B cell (primary cell): ENCODE data around the gene ADAMTS17. TPM values are rescaled to one million over a fixed set of nuclear protein-coding genes. Genes with fewer than 3 reads are reported as not detected.

ENCODE experiments used
- ATAC-seq: fragments of 200-7000 bp; cut with Tn5 transposase; one replicate; pipeline ENCODE4 v1.10.0; 2021; ENCODE audit warnings: low read depth, mild to moderate bottlenecking, moderate number of reproducible peaks, moderate library complexity
- CTCF ChIA-PET: fragments of 350-600 bp; sonication (Branson Sonifier 250); formaldehyde crosslinking; loops from one replicate; lab custom pipeline; 2021; ENCODE audit warnings: antibody characterized with exemption, inconsistent platforms; lab: Charles Lee
- POLR2A ChIA-PET: fragments of 350-600 bp; sonication (Branson Sonifier 250); formaldehyde crosslinking; loops from one replicate; lab custom pipeline; 2021; ENCODE audit warnings: antibody characterized with exemption; lab: Charles Lee
- DNase-seq: peaks from one replicate; pipeline ENCODE4 v3.0.0; 2013
- H2AFZ ChIP-seq: 2 replicates; pipeline ENCODE4 v1.6.1; 2012; ENCODE audit warnings: mild to moderate bottlenecking, low read depth, low read length; ENCODE audit not compliant: insufficient read depth, poor library complexity, severe bottlenecking
- H3K27ac ChIP-seq, 2 donors: 1 replicate in 1 of 2; 2 replicates in 1 of 2; pipeline ENCODE4 v1.5.1; 2012 to 2013; ENCODE audit warnings: low read length in 2 of 2, mild to moderate bottlenecking in 2 of 2, moderate library complexity in 1 of 2
- H3K27me3 ChIP-seq, 4 experiments: fragments of 200-600 bp in 1 of 4; sonication (generic) in 1 of 4; replicated peaks in 1 of 4; 1 replicate in 2 of 4; 2 replicates in 2 of 4; pipeline versions ENCODE4 v1.6.1 to v1.7.0; 2013 to 2016; ENCODE audit warnings: low read length in 3 of 4, mild to moderate bottlenecking in 2 of 4, mixed read lengths in 1 of 4, moderate library complexity in 1 of 4; ENCODE audit not compliant: insufficient read depth in 4 of 4, control insufficient read depth in 3 of 4; ENCODE audit errors: control extremely low read depth in 1 of 4
- H3K36me3 ChIP-seq, 2 experiments: replicated peaks in 1 of 2; 1 replicate in 1 of 2; 2 replicates in 1 of 2; pipeline versions ENCODE4 v1.6.1 to v1.7.1; 2013; ENCODE audit warnings: low read length in 1 of 2; ENCODE audit not compliant: insufficient read depth in 2 of 2, control insufficient read depth in 1 of 2; ENCODE audit errors: control extremely low read depth in 1 of 2, extremely low read depth in 1 of 2
- H3K4me1 ChIP-seq, 2 donors: fragments of 200-600 bp in 1 of 2; sonication (generic) in 1 of 2; 1 replicate in 1 of 2; 2 replicates in 1 of 2; pipeline versions ENCODE4 v1.5.1 to v1.6.1; 2013 to 2017; ENCODE audit warnings: low read length in 2 of 2; ENCODE audit not compliant: control insufficient read depth in 2 of 2, insufficient read depth in 2 of 2
- H3K4me2 ChIP-seq: replicated peaks from 2 replicates; pipeline ENCODE3; 2012; ENCODE audit warnings: mild to moderate bottlenecking, low read depth, low read length; ENCODE audit not compliant: poor library complexity, severe bottlenecking
- H3K4me3 ChIP-seq, 5 experiments: fragments of 200-600 bp in 1 of 5; sonication (generic) in 1 of 5; 1 replicate in 3 of 5; 2 replicates in 2 of 5; pipeline versions ENCODE4 v1.5.1 to v1.7.0; 2011 to 2016; ENCODE audit warnings: low read length in 4 of 5, mild to moderate bottlenecking in 4 of 5, low read depth in 2 of 5, control low read depth in 1 of 5, moderate library complexity in 1 of 5; ENCODE audit not compliant: insufficient read depth in 1 of 5; ENCODE audit errors: control extremely low read depth in 1 of 5, extremely low read depth in 1 of 5
- H3K79me2 ChIP-seq: fragments of 200-600 bp; sonication (generic); one replicate; pipeline ENCODE4 v1.6.0; 2016; ENCODE audit warnings: low read length; ENCODE audit not compliant: control insufficient read depth, insufficient read depth
- H3K9ac ChIP-seq: fragments of 200-600 bp; sonication (generic); 2 replicates; pipeline ENCODE4 v1.6.1; 2017; ENCODE audit warnings: mild to moderate bottlenecking, low read length, moderate library complexity
- H3K9me3 ChIP-seq, 3 donors: one replicate each; pipeline versions ENCODE4 v1.6.1 to v1.7.1; 2013; ENCODE audit warnings: low read length in 2 of 3; ENCODE audit not compliant: control insufficient read depth in 2 of 3, insufficient read depth in 1 of 3; ENCODE audit errors: control extremely low read depth in 1 of 3
- H4K20me1 ChIP-seq: 2 replicates; pipeline ENCODE4 v1.6.0; 2012; ENCODE audit warnings: mild to moderate bottlenecking, low read length; ENCODE audit not compliant: insufficient read depth, control insufficient read depth, poor library complexity, severe bottlenecking
- H3K27ac Mint-ChIP-seq: one replicate; pipeline ENCODE4 v1.8.0; 2021; ENCODE audit warnings: mixed read lengths
- H3K27me3 Mint-ChIP-seq: one replicate; pipeline ENCODE4 v1.8.0; 2021; ENCODE audit warnings: mixed read lengths
- H3K4me1 Mint-ChIP-seq: one replicate; pipeline ENCODE4 v1.8.0; 2021; ENCODE audit warnings: mixed read lengths
- H3K4me3 Mint-ChIP-seq: one replicate; pipeline ENCODE4 v1.8.0; 2021; ENCODE audit warnings: mixed read lengths
- H3K9me3 Mint-ChIP-seq: one replicate; pipeline ENCODE4 v1.8.0; 2022; ENCODE audit warnings: mixed read lengths; ENCODE audit not compliant: insufficient read depth
- CTCF ChIP-seq: fragments of 200-600 bp; IDR thresholded peaks from one replicate; pipeline ENCODE4 v1.8.0; 2022; ENCODE audit warnings: antibody characterized with exemption, mild to moderate bottlenecking
- EZH2 ChIP-seq: IDR thresholded peaks from 2 replicates; pipeline ENCODE4 v1.6.1; 2012; ENCODE audit warnings: borderline replicate concordance, low read depth, mild to moderate bottlenecking, moderate library complexity, low read length; ENCODE audit not compliant: insufficient read depth, poor library complexity, severe bottlenecking
- WGBS: methylation state at CpG from one replicate; pipeline ENCODE4 v1.1.5; 2013; ENCODE audit warnings: missing lambda C conversion rate; ENCODE audit not compliant: insufficient coverage; 5-methylcytosine and 5-hydroxymethylcytosine counted together
- intact Hi-C: fragments of 100-400 bp; cut with micrococcal nuclease; formaldehyde crosslinking; loops from one replicate; pipeline ENCODE4 v1.10.0; 2022
- polyA plus RNA-seq: library from polyadenylated mRNA; depleted of rRNA; stranded (reverse); fragments of >200 nt; gene quantifications from 2 replicates; pipeline ENCODE4 v1.2.3, GENCODE V29; 2012
- total RNA-seq, 2 donors: library from RNA; stranded (reverse); fragments of 120-200 nt in 1 of 2; gene quantifications; 1 replicate in 1 of 2; 2 replicates in 1 of 2; pipeline versions ENCODE4 v1.2.3 to v1.2.4, GENCODE V29; 2013 to 2022

Gene ADAMTS17
- total and polyA plus RNA-seq, 2 donors (not counting 1 experiment from before 2014, with no cell fraction given) = 0.10 TPM; not detected in 1

DNA sequence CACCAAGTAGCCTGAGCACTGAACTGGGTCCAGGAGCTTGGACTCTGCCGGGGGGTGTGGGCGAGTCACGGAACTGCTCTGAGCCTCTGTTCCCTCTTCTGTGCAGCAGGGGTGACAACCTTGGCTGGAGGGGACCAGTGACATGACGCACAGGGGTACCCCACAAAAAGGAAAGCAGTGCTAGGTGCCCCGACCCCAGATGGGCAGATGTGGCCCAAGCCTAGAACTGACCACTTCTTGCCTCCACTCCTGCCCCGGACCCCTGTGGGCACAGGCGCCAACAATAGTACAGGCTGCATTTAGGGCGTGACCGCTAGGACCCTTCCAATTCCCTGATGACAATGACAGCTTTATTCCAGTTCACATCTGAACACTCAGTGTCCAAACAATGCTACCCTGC, 352.7 kb downstream of the ADAMTS17 start:
- Mint-ChIP-seq H3K9me3 (no peaks in the 10 kb centered on the region), H3K27ac (no peak overlapping the region), H3K4me3 (no peak overlapping the region), H3K4me1 (no peaks in the 10 kb centered on the region), H3K27me3 (peaks cover 22% of the 10 kb centered on the region)
- ATAC-seq = no peak
- H3K9ac ChIP-seq = no peak overlapping the region
- no peaks in the 10 kb centered on the region for H3K79me2 ChIP-seq
- no peak overlapping the region for H2AFZ ChIP-seq
- H3K36me3 ChIP-seq = no peaks in the 10 kb centered on the region
- peaks cover 0 to 2% (median 0%) of the 10 kb centered on the region in 4 experiments for H3K27me3 ChIP-seq
- no peak overlapping the region for H3K4me3 ChIP-seq
- no peak overlapping the region for H3K27ac ChIP-seq
- peaks cover 0 to 22% (median 0%) of the 10 kb centered on the region in 3 donors for H3K9me3 ChIP-seq
- POLR2A ChIA-PET = no interaction called here
- 92% methylated on average over 9 of the region's 9 CpGs for WGBS
- intact Hi-C loops = no loop called here
- no peak for DNase-seq
- TF ChIP-seq EZH2 (no peak), CTCF (no peak)
- no peak overlapping the region for H3K4me2 ChIP-seq
- no peaks in the 10 kb centered on the region for H3K4me1 ChIP-seq
- CTCF ChIA-PET = no interaction called here
- no peaks in the 10 kb centered on the region for H4K20me1 ChIP-seq

GRCh38 chr15:99987701-99988100, 354.1 kb downstream of the ADAMTS17 start:
- ChIA-PET CTCF (no interaction called here), POLR2A (no interaction called here)
- H2AFZ ChIP-seq = no peak overlapping the region
- TF ChIP-seq EZH2 (no peak), CTCF (no peak)
- H3K4me1 ChIP-seq = no peaks in the 10 kb centered on the region
- Mint-ChIP-seq H3K9me3 (no peaks in the 10 kb centered on the region), H3K27me3 (peaks cover 34% of the 10 kb centered on the region), H3K27ac (no peak overlapping the region), H3K4me3 (no peak overlapping the region), H3K4me1 (no peaks in the 10 kb centered on the region)
- ATAC-seq = no peak
- H3K27ac ChIP-seq = no peak overlapping the region
- H3K4me2 ChIP-seq = no peak overlapping the region
- H3K9ac ChIP-seq = no peak overlapping the region
- H3K4me3 ChIP-seq = no peak overlapping the region
- DNase-seq = no peak
- intact Hi-C loops = no loop called here
- peaks cover 0 to 21% (median 0%) of the 10 kb centered on the region in 3 donors for H3K9me3 ChIP-seq
- H3K79me2 ChIP-seq = no peaks in the 10 kb centered on the region
- peaks cover 0 to 11% (median under 1%) of the 10 kb centered on the region in 4 experiments for H3K27me3 ChIP-seq
- WGBS = 76% methylated on average over 2 of the region's 3 CpGs
- no peaks in the 10 kb centered on the region for H3K36me3 ChIP-seq
- H4K20me1 ChIP-seq = no peaks in the 10 kb centered on the region
